Endothelial cell of umbilical vein (primary cell): ENCODE measurements around the gene ATP11B.

Experiments
- POLR2A ChIP-seq: IDR thresholded peaks from 2 replicates; pipeline ENCODE4 v1.6.1; 2012; ENCODE audit warnings: low read depth, mild to moderate bottlenecking, control low read depth, low read length
- TF ChIP-seq, protein P1 (sequence below), 2 donors: IDR thresholded peaks; 1 replicate in 1 of 2; 2 replicates in 1 of 2; pipeline ENCODE4 v1.5.1; 2011; ENCODE audit warnings: low read length in 2 of 2, mild to moderate bottlenecking in 2 of 2, moderate library complexity in 2 of 2, control low read depth in 1 of 2, inconsistent platforms in 1 of 2, low read depth in 1 of 2; ENCODE audit not compliant: insufficient read depth in 1 of 2; ENCODE audit errors: extremely low read depth in 1 of 2

DNA sequence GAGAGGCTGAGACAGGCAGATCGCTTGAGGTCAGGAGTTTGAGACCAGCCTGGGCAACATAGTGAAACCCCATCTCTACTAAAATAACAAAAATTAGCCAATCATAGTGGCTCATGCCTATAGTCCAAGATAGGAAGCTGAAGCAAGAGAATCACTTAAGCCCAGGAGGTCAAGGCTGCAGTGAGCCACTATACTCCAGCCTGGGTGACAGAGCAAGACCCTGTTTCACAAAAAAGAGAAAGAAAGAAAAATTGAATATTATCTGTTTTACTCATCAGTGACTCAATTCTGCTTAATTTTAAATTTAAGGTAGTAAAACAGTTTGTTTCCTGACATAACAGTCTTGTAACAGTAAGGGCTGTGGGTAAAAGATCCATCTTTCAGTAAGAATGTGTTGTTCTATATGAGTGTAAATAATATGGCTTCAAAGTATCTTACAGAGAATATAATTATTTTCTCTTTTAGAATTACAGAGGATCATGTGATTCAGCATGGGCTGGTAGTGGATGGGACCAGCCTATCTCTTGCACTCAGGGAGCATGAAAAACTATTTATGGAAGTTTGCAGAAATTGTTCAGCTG is 85.8 kb downstream of the ATP11B start:
- TF ChIP-seq, protein P1, sequence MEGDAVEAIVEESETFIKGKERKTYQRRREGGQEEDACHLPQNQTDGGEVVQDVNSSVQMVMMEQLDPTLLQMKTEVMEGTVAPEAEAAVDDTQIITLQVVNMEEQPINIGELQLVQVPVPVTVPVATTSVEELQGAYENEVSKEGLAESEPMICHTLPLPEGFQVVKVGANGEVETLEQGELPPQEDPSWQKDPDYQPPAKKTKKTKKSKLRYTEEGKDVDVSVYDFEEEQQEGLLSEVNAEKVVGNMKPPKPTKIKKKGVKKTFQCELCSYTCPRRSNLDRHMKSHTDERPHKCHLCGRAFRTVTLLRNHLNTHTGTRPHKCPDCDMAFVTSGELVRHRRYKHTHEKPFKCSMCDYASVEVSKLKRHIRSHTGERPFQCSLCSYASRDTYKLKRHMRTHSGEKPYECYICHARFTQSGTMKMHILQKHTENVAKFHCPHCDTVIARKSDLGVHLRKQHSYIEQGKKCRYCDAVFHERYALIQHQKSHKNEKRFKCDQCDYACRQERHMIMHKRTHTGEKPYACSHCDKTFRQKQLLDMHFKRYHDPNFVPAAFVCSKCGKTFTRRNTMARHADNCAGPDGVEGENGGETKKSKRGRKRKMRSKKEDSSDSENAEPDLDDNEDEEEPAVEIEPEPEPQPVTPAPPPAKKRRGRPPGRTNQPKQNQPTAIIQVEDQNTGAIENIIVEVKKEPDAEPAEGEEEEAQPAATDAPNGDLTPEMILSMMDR (IDR thresholded peaks at IDR 0.05; ENCODE audit: extremely low read depth in 1 of 2, insufficient read depth in 1 of 2, low read depth in 1 of 2, low read length in 2 of 2): no peak
- TF ChIP-seq POLR2A: no peak
